Natural killer cell treated with Interleukin-12 subunit alpha and Interleukin-12 subunit beta and Interleukin-15 and Interleukin-18, amount 100 ng/mL, for 72 hours (primary cell): ENCODE data around the gene KITLG. TPM values are rescaled to one million over a fixed set of nuclear protein-coding genes. Genes with fewer than 3 reads are reported as not detected.
"Not testable (repeated sequence)": the region's sequence is repeated elsewhere in the genome, so short reads cannot be mapped to it uniquely, and the experiment has no call there.

ENCODE experiments used
- ATAC-seq, 2 donors: fragments of 150-1000 bp; cut with Tn5 transposase in 1 of 2; sonication (Bioruptor Pico), chemical (Tn5 transposase) in 1 of 2; 2 replicates each; pipeline ENCODE4 v1.10.0; 2021
- DNase-seq: peaks from one replicate; pipeline ENCODE4 v3.0.0; 2022; ENCODE audit warnings: low spot score
- H3K27ac Mint-ChIP-seq, 2 donors: 1 replicate in 1 of 2; 2 replicates in 1 of 2; pipeline ENCODE4 v1.8.0; 2022; ENCODE audit warnings: mixed read lengths in 2 of 2, mild to moderate bottlenecking in 1 of 2, moderate library complexity in 1 of 2
- H3K27me3 Mint-ChIP-seq, 2 donors: 1 replicate in 1 of 2; 2 replicates in 1 of 2; pipeline ENCODE4 v1.8.0; 2022; ENCODE audit warnings: mixed read lengths in 2 of 2
- H3K36me3 Mint-ChIP-seq: one replicate; pipeline ENCODE4 v1.8.0; 2022; ENCODE audit warnings: mixed read lengths
- H3K4me1 Mint-ChIP-seq, 2 donors: 1 replicate in 1 of 2; 2 replicates in 1 of 2; pipeline ENCODE4 v1.8.0; 2022; ENCODE audit warnings: low read depth in 2 of 2, mixed read lengths in 2 of 2, mild to moderate bottlenecking in 1 of 2
- H3K4me3 Mint-ChIP-seq: one replicate; pipeline ENCODE4 v1.8.0; 2022; ENCODE audit warnings: mixed read lengths
- H3K9me3 Mint-ChIP-seq: 2 replicates; pipeline ENCODE4 v1.8.0; 2022; ENCODE audit warnings: mixed read lengths
- total RNA-seq, 2 donors: library from RNA; stranded (reverse); gene quantifications; one replicate each; pipeline ENCODE4 v1.2.3, GENCODE V29; 2022

KITLG gene
- total RNA-seq, 2 donors from 2014 or later, result not detected

DNA sequence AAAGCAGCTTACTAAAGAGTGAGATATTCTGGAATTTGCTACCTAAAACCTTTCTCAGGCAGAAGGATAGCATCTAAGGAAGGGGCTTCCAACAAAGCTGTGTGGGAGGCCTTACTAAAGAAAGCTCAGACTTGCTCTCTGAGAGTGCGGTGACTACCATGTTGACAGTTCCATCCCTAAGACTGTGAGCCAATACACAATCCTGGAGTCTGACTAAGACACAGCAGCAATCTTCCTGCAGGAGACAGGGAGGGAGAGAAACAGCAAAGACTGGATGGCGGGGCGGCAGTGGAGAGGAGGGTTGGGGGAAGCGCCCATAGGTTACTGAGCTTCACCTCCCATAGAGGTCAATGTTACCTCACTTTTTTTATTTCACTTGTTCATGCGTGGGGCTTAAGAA lies 70.9 kb downstream of the KITLG start:
- ATAC-seq (no peak), DNase-seq (no peak)
- H3K36me3 Mint-ChIP-seq, result no peaks in the 10 kb centered on the region
- no peaks in the 10 kb centered on the region for H3K4me1 Mint-ChIP-seq
- peaks cover 3% of the 10 kb centered on the region for H3K9me3 Mint-ChIP-seq
- no peaks in the 10 kb centered on the region for H3K27me3 Mint-ChIP-seq
- H3K27ac Mint-ChIP-seq, result no peak overlapping the region
- H3K4me3 Mint-ChIP-seq, result no peak overlapping the region

GRCh38 chr12:88507851-88508250 lies 72.4 kb downstream of the KITLG start:
- ATAC-seq, H3K4me1 Mint-ChIP-seq, H3K27me3 Mint-ChIP-seq, H3K9me3 Mint-ChIP-seq, H3K36me3 Mint-ChIP-seq, DNase-seq, H3K4me3 Mint-ChIP-seq, H3K27ac Mint-ChIP-seq: not testable (repeated sequence)

DNA sequence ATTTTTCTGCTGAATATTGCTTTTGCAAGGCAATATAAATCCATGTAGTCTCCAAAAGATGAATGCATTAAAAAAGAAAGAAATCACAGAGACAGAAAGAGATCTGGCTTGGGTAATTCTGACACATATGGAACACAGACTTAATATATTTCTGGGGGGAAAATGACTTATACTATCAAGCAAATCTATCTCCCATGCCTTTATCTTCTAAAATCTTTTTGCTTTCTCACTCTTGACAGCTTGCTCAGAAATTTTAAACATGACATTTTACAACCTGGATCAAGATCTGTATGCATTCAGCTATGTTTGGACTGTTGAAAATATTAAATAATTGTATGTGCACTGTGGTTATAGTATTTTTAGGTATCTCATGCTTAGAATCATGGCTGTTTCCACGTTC lies 73.0 kb downstream of the KITLG start:
- Mint-ChIP-seq H3K27me3 (no peaks in the 10 kb centered on the region), H3K9me3 (peaks cover 11% of the 10 kb centered on the region), H3K27ac (no peak overlapping the region), H3K4me1 (no peaks in the 10 kb centered on the region), H3K4me3 (no peak overlapping the region), H3K36me3 (no peaks in the 10 kb centered on the region)
- ATAC-seq (no peak), DNase-seq (no peak)

DNA sequence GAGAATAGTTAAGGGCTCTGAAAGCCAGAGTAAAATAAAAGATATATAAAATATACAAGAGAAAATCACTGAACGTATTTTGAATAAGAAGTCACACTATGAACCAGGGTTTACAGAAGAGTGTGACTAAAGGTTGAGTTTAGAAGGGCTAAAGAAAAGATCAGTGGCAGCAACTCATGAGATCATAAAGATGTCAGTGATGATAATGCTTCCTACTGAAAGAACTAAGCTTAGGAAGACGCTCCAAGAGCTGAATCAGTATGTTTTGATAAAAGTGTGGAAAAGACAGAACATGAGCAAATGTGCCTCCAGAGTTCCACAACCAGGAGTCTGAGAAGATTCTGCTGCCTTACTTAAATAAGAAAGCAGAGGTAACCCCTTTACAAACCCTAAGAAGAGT lies 74.6 kb downstream of the KITLG start:
- Mint-ChIP-seq H3K36me3 (no peaks in the 10 kb centered on the region), H3K27ac (no peak overlapping the region), H3K27me3 (no peaks in the 10 kb centered on the region), H3K4me1 (no peaks in the 10 kb centered on the region), H3K4me3 (no peak overlapping the region), H3K9me3 (peaks cover 11% of the 10 kb centered on the region)
- DNase-seq (no peak), ATAC-seq (no peak)

- Mint-ChIP-seq H3K27me3 (no peaks in the 10 kb centered on the region), H3K9me3 (peaks cover 20% of the 10 kb centered on the region), H3K27ac (no peak overlapping the region), H3K36me3 (no peaks in the 10 kb centered on the region), H3K4me1 (no peaks in the 10 kb centered on the region), H3K4me3 (no peak overlapping the region)
- ATAC-seq (no peak), DNase-seq (no peak)
Measured at GRCh38 chr12:88503281-88503703, 77.0 kb downstream of the KITLG start.

DNA sequence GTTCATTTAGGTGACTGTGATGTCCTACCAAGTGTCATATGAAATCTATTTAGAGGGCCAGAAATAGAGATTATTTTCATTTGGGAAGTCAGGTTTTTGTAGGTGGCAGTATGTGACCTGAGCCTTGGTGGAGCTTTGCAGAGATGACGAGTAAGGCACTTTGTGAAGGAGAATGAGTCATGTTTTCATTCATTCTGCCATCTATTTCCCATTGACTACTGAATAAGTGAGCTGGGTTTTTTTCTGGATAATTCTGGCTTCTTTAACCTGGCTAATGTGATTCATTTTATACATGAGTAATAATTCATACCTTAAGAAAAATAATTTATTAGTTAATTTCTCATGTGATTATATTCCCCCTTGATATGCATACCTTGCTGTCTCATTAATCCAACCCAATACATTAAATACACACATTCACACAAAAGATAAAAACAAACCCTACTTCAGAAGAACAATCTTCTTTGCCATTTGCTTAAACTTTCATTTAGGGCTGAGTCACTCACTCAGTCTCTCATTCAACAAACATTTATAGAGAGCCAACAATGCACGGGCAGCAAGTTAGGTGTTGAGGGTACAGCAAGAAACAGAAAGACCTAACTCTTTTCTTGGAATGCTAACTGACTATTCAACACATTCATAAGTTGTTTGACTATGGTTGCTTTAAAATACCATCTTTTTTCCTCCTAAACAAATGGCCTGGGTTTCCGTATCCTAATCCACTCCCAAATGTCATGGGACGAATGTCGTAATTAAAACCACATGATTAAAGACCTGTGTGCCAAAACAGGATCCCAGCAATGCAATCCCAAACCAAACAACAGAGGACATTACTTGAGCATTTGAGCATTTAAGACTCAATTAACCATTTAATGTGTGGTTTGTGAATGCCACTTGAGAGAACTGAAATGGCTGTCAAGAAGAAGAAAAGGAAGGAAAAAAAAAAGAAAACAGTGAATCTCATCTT lies 78.0 kb downstream of the KITLG start:
- Mint-ChIP-seq H3K27me3 (no peaks in the 10 kb centered on the region), H3K9me3 (peaks cover 20% of the 10 kb centered on the region), H3K36me3 (no peaks in the 10 kb centered on the region), H3K4me3 (no peak overlapping the region), H3K4me1 (no peaks in the 10 kb centered on the region), H3K27ac (no peak overlapping the region)
- ATAC-seq (no peak), DNase-seq (no peak)

DNA sequence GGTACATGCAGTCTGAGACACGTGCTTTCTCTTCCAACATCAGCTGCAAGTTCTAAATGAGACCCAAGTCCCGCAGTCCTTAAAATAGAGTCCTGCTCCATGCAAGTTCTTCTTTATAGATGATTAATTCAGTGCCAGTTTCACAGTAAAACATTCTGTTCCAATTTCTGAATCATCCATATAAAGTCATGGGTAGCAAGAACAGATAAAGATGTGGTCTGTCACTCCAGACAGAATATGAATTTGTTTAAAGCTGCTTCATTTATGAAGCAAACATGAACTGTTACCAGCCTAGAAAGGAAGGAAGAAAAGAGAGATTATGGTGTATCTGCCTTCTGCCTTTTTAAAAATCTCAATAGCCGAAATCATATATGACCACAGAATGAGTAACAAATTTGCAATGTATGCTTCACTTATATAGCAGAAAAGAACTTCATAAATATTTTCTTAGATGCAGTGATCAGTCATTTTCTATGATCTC lies 83.3 kb downstream of the KITLG start:
- DNase-seq (no peak), ATAC-seq (no peak)
- no peaks in the 10 kb centered on the region for H3K36me3 Mint-ChIP-seq
- H3K27me3 Mint-ChIP-seq, result no peaks in the 10 kb centered on the region
- H3K4me1 Mint-ChIP-seq, result no peaks in the 10 kb centered on the region
- no peak overlapping the region for H3K27ac Mint-ChIP-seq
- peaks cover 12% of the 10 kb centered on the region for H3K9me3 Mint-ChIP-seq
- H3K4me3 Mint-ChIP-seq, result no peak overlapping the region

DNA sequence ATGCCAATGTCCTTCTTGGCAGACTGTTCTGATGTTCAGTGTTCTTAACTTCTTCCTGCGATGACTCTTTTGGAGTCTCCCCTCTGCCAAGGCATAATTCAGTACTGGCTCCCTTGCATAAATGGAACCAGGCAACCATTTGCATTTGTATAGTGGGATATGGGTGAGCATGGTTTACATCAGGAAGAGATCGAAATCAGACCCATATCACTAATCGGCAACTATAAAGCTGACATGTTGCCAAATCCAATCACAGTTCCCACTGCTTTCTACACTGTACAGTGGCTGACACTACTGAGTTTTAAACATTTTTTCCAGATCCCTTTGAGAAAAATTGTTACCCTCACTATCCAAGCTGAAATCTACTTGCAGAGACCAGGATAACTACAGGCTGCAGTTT lies 83.8 kb downstream of the KITLG start:
- Mint-ChIP-seq H3K9me3 (peaks cover 12% of the 10 kb centered on the region), H3K27ac (no peak overlapping the region), H3K27me3 (no peaks in the 10 kb centered on the region), H3K4me1 (no peaks in the 10 kb centered on the region), H3K4me3 (no peak overlapping the region), H3K36me3 (no peaks in the 10 kb centered on the region)
- ATAC-seq, result no peak
- DNase-seq, result no peak

GRCh38 chr12:88495031-88495430 lies 85.2 kb downstream of the KITLG start:
- Mint-ChIP-seq H3K27ac (no peak overlapping the region), H3K36me3 (no peaks in the 10 kb centered on the region), H3K4me3 (no peak overlapping the region), H3K27me3 (no peaks in the 10 kb centered on the region), H3K9me3 (peaks cover 10% of the 10 kb centered on the region), H3K4me1 (no peaks in the 10 kb centered on the region)
- DNase-seq (no peak), ATAC-seq (no peak)

DNA sequence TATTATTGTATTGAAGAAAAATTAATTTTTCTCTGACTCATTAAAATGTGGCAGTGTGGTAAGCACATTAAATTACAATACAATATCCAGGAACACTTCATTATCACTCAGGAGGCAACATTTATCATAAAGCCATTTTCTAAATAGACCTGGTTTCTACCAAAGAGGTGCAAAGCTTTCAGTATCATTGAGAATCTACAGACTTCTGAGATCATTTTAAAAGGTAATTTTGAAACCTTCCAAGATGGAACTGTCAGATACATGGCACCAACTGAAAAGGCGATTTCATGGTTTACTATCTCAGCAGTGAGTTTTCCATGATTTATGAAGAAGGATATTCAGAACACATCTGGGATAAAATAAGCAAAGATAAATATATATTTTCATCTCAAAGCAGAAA lies 85.8 kb downstream of the KITLG start:
- DNase-seq (no peak), ATAC-seq (no peak)
- Mint-ChIP-seq H3K27me3 (no peaks in the 10 kb centered on the region), H3K9me3 (peaks cover 10% of the 10 kb centered on the region), H3K36me3 (no peaks in the 10 kb centered on the region), H3K27ac (no peak overlapping the region), H3K4me1 (no peaks in the 10 kb centered on the region), H3K4me3 (no peak overlapping the region)

DNA sequence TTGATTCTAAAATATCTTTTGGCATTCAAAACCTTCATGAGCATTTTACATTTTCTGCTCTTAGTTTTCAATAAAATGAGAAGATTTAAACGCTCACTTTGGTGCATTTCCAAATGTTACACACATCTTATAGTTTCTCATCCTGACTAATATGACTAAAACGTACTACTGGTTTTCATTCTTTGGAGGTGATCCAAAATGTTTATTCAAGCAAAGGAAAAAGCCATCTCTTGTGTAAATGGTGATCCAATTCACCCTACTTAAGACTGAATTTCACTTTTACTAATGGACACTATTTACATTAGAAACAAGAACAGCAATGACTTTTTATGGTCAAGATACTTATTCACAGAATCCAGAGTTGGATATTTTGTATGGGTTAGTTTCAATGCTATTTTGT lies 86.6 kb downstream of the KITLG start:
- Mint-ChIP-seq H3K4me3 (no peak overlapping the region), H3K4me1 (no peaks in the 10 kb centered on the region), H3K27me3 (no peaks in the 10 kb centered on the region), H3K9me3 (peaks cover 9% of the 10 kb centered on the region), H3K27ac (no peak overlapping the region), H3K36me3 (no peaks in the 10 kb centered on the region)
- no peak for ATAC-seq
- DNase-seq, result no peak

DNA sequence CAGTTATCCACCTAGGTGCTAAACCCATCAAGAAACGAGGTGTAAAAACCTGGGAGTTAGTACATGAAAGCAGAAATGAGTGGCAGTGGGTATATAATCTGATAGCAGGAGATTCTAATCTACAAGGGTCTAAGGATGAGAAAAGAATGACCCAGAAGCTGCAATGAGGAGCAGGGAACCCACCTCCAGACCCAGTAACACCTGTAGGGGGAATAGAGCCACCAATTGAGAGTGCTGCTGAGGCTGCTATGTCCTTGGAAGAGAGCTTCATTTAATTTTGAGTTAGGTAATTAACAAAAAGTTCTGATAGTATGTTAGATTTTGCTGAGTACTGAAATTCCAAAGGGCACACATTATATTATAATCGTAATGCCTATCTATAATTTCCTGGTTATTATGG lies 89.8 kb downstream of the KITLG start:
- Mint-ChIP-seq H3K4me3 (no peak overlapping the region), H3K4me1 (no peaks in the 10 kb centered on the region), H3K36me3 (no peaks in the 10 kb centered on the region), H3K9me3 (peaks cover 6% of the 10 kb centered on the region), H3K27me3 (no peaks in the 10 kb centered on the region), H3K27ac (no peak overlapping the region)
- ATAC-seq (no peak), DNase-seq (no peak)

GRCh38 chr12:88472775-88473174 lies 107.5 kb downstream of the KITLG start:
- Mint-ChIP-seq H3K27ac (no peak overlapping the region), H3K4me3 (no peak overlapping the region)
- no peak for ATAC-seq

GRCh38 chr12:88472248-88472647 lies 108.0 kb downstream of the KITLG start:
- Mint-ChIP-seq H3K4me3 (no peak overlapping the region), H3K36me3 (peaks cover 8% of the 10 kb centered on the region), H3K4me1 (no peaks in the 10 kb centered on the region), H3K27ac (no peak overlapping the region), H3K9me3 (peaks cover 11% of the 10 kb centered on the region), H3K27me3 (no peaks in the 10 kb centered on the region)
- no peak for ATAC-seq
- no peak for DNase-seq

More at GRCh38 chr12:88472775-88473174, 107.5 kb downstream of the KITLG start:
- H3K9me3 Mint-ChIP-seq, result peaks cover 11% of the 10 kb centered on the region
- no peak for DNase-seq
- H3K27me3 Mint-ChIP-seq, result no peaks in the 10 kb centered on the region
- peaks cover 8% of the 10 kb centered on the region for H3K36me3 Mint-ChIP-seq
- no peaks in the 10 kb centered on the region for H3K4me1 Mint-ChIP-seq
